Stimulated activated CD8-positive, alpha-beta memory T cell treated with anti-CD3 and anti-CD28 coated beads, Interleukin-12 subunit alpha, Interleukin-12 subunit beta, amount 100 ng/mL, for 4 hours (primary cell): ENCODE measurements around the gene DUSP15.
"Not testable (repeated sequence)": the region's sequence is repeated elsewhere in the genome, so short reads cannot be mapped to it uniquely, and the experiment has no call there.

Experiments
- DNase-seq: peaks from one replicate; pipeline ENCODE4 v3.0.0-alpha.2; 2020; ENCODE audit warnings: low read depth

The DUSP15 gene

GRCh38 chr20:31839782-31840487, 30.4 kb downstream of the DUSP15 start:
- no peak for DNase-seq

- DNase-seq: no peak
These were observed 31.6 kb downstream of the DUSP15 start for GRCh38 chr20:31838646-31839292.

- no peak for DNase-seq
These were observed 32.4 kb downstream of the DUSP15 start for GRCh38 chr20:31837896-31838397.

GRCh38 chr20:31836853-31837608, 33.3 kb downstream of the DUSP15 start:
- no peak for DNase-seq

- peak; percentile 16 for DNase-seq
These were observed 34.1 kb downstream of the DUSP15 start for GRCh38 chr20:31835977-31836852.

- no peak for DNase-seq
These were observed 34.8 kb downstream of the DUSP15 start for GRCh38 chr20:31835554-31835953.

GRCh38 chr20:31833931-31834521, 36.3 kb downstream of the DUSP15 start:
- no peak for DNase-seq

- peak; percentile 24 for DNase-seq
These were observed 37.0 kb downstream of the DUSP15 start for GRCh38 chr20:31833130-31833930.

- no peak for DNase-seq
These were observed 38.5 kb downstream of the DUSP15 start for GRCh38 chr20:31831771-31832306.

- no peak for DNase-seq
These were observed 39.1 kb downstream of the DUSP15 start for GRCh38 chr20:31831211-31831610.

- no peak for DNase-seq
These were observed 39.8 kb downstream of the DUSP15 start for GRCh38 chr20:31830406-31830981.

GRCh38 chr20:31829731-31830130, 40.6 kb downstream of the DUSP15 start:
- DNase-seq: no peak

- DNase-seq: not testable (repeated sequence)
These were observed 42.3 kb downstream of the DUSP15 start for GRCh38 chr20:31828016-31828415.

GRCh38 chr20:31827059-31827458, 43.3 kb downstream of the DUSP15 start:
- DNase-seq: no peak

- DNase-seq: no peak
These were observed 44.3 kb downstream of the DUSP15 start for GRCh38 chr20:31826074-31826473.

GRCh38 chr20:31824554-31825313, 45.6 kb downstream of the DUSP15 start:
- DNase-seq: no peak

- no peak for DNase-seq
These were observed 46.2 kb downstream of the DUSP15 start for GRCh38 chr20:31824125-31824485.

GRCh38 chr20:31823360-31824124, 46.8 kb downstream of the DUSP15 start:
- DNase-seq: no peak
